Stimulated activated CD4-positive, alpha-beta T cell treated with anti-CD3 and anti-CD28 coated beads, Interleukin-12 subunit alpha, Interleukin-12 subunit beta, amount 100 ng/mL, for 48 hours (primary cell): ENCODE data around the gene IQSEC1.

Source experiments
- DNase-seq, 3 donors: peaks; one replicate each; pipeline ENCODE4 v3.0.0-alpha.2; 2020; ENCODE audit warnings: low read depth in 2 of 3, low spot score in 1 of 3

IQSEC1 gene

DNA sequence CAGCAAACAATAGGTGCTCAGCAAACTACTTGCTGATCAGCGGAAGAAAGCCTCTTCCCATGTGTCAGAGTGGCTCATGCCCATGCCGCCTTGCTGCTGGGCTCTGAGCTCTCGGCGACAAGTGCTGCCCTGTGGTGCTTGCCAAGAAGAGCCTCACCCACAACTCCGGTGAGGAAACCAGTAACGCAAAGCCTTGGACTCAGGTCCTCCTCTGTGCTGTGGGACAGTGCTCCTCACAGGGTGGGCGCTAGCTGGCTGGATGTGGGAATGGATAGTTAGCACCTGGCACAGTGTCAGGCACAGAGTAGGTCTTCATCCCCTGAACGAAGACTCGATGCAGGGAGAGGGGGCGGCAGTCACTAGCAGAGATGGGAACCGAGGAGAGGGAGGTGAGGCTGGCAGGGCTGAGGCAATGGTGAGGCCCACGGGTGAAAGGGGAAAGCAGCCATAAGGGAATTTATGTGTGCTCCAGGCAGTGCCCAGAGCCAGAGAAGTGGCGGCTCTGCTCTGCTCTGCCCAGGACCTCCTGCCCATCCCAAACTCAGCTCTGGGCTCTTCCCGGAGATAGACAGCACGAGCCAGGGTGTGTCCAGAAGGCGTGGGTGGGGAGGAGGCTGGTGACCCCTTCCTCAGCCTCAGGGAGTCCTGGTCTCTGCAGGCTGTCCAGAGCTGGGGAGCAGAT lies 55.7 kb downstream of the IQSEC1 start:
- no peak for DNase-seq

DNA sequence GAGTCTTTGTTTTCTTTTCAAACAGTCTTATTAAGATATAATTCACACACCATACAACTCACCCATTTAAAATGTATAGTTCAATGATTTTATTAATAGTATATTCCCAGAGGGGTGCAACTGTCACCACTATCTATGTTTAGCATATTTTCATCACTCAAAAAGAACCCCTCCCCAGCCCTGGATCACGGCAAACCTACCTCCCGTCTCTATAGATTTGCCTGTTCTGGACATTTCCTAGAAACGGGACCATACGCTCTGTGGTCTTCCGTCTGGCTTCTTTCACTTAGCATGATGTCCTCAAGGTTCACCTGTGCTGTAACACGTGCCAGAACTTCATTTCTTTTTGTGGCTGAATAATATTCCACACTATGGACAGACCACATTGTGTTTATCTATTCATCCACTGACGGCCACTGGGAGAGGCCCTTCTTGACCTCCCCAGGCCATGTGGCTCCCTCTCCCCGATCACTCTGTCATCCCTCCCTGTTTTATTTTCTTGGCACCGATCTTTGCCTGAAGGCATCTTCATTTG lies 56.4 kb downstream of the IQSEC1 start:
- DNase-seq, result no peak

DNA sequence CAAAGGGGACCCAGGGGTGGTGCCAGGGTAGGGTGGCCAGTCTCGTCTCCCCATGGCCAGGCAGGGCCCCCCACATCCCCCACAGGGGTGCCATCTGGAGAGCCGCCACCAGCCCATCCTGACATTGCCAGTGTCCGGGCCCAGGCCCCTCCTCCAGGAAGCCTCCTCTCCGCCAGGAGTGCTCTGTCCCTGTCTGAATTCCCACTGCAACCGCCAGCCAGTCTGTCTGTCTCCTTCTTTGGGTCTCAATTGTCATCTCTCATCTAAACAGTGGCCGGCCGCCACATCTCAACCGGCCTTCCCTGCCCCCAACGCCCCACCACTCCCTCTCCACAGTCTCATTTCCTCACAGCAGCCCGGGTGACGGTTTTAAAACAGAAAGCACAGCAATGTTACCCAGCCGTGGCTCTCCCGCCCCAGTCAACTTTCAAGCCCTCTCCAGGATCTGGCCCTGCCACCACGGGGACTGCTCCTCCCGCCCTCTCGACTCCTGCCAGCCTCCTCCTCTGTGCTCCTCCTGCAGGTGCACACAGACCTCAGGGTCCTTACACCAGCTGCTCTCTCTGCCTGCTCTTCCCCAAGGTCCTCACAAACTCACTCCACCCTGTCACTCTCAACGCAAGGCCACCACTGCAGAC lies 57.0 kb downstream of the IQSEC1 start:
- DNase-seq, result peak in 2 of 3 donors; percentile 38 to 45

DNA sequence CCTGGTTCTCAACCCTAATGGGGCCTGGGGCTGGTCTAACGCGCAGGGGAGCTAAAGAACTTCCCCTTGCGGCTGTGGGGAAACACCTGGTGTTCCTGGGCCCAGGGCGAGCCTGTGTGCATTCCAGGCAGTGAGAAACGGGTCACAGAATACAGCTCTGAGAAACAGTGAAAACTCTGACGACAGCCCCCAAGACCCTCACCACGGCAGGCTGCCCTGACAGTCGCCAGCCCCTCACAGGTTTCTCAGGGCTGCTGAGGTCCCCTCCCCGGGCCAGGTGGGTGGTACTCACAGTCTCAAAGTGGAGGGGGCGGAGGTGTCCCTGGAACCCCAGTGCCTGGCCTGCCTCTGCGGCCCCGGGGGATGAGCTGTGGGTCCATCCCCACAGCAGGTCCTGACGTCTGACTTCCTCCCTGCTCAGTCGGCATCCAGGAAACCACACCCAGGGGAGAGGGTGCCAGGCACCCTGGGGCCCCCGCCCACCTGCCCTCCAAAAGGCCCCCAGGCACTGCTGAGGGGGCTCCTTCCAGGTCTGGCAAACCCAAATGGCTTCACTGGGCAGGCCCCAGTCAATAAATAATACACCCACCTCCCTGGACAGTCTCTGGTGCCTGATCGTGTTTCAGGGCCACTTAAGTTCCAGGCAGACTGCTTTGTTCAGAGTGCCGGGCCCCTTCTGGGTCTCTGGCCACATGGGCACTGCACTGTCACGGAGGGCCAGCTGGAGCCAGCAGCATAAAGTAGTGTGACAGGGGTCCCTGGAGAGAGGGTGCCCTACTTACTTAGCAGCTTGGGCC lies 57.7 kb downstream of the IQSEC1 start:
- peak in 2 of 3 donors; percentile 37 to 44 for DNase-seq

DNA sequence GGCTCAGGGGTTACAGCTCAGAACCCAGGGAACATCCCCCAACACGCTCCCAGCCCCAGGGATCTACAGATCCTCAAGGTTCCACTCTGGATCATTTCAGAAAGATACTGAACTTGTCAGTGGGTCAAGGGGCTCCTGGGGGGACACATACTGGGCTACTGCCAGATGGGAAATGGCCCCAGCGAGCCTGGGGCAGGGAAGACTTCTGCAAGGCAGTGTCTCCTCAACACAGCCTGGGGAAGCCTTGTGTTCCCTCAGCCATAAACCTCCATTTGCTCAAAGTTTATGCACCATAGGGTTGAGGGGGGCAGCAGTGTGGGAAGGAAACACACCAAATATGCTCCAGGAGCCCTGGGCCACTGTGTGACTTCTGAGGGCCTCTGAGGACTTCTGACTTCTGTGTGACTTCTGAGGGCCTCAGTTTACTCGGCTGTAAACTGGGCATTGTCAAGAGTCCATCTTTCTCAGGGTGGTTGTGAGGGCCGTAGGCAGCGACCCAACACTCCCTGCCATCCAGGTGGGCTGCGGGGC lies 58.4 kb downstream of the IQSEC1 start:
- DNase-seq, result peak in 1 of 3 donors; percentile 26

DNA sequence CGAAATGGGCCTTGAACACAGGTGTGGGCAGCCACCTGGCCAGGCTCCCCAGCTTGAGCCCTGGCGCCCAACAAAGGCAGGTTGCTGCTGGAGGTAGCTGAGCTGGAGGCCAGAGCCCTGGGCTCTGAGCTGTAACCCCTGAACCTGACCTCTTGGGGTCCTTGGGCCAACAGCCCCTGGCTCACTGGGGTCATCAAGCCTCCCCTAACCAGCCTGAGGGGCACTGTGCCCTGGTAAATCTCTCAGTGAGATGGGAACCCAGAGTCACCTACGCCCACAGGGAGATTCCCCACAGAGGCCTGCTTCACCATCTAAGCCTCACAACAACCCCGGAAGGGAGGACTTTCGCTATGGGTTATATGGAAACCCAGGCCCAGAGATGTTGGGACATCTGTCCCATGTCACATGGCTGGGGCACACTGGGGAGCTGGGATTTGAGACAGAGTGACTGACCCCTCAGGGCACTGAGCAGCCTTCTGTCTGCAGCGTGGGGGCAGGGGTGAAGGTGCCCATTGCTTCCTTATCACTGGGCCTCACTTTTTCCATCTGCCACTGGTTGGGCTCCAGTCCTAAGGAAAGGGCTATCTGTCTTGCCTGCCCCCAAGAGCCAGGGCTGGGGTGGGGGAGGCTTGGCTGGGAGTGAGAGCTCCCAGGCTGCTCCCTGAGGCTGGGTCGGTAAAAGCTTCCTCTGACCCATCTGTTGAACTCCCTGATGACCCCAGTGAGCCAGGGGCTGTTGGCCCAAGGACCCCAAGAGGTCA lies 59.1 kb downstream of the IQSEC1 start:
- peak in 2 of 3 donors; percentile 46 to 58 for DNase-seq

DNA sequence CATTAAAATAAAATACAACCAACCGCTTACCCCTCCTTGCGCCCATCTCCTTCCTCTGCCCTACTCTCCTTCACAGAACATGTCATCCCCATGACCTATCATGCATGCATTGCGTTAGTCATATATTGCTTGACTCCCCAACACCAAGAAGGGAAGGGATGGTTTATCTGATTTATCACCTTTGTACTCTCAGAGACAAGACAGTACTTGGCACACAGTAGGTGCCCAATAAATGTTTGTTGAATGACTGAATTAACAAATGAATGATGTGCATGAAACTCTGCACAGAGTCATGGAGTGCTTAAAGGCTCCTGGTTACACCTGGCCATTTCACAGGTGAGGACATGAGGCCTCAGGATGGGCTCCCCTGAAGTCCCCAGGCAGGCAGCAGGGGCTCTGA lies 59.7 kb downstream of the IQSEC1 start:
- DNase-seq, result peak in 1 of 3 donors; percentile 16

DNA sequence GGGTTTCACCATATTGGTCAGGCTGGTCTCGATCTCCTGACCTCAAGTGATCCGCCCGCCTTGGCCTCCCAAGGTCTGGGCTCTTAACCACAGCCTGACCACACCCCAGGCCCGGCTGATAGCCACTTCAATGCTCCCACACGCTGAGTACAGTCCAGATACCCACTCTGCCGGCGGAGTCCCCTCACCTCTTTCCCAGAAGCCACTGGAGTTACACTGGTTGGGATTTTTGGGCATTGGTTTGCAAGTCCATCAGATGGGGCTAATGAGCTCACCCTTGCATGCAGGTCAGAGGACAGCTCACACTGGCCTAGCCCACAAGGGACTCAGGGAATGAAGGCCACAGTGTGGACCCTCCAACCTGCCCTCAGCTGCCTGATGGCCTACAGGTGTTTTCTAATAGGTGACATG lies 60.1 kb downstream of the IQSEC1 start:
- DNase-seq, result no peak

DNA sequence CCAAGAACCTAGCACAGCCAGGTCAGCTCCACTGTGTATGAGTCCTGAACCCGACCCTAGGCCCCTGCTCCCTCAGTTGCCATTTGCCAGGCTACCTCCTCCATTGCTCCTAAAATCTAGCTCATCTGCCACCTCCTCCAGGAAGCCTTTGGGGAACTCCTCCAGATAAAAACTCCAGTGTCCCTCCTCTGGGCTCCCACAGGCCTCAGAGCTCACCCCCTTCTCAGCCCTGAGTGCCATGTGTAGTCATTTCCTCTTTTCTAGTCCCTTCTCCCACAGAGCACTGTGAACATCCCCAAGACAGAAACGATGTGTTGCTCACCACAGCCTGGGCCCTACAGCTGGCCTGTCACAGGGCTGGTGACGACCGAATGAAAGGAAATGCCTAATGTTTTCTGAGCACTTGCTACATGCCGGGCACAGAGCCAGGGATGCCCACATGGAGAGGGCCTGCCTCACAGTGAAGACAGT lies 61.0 kb downstream of the IQSEC1 start:
- DNase-seq, result peak; percentile 62 to 67 (median 64)

DNA sequence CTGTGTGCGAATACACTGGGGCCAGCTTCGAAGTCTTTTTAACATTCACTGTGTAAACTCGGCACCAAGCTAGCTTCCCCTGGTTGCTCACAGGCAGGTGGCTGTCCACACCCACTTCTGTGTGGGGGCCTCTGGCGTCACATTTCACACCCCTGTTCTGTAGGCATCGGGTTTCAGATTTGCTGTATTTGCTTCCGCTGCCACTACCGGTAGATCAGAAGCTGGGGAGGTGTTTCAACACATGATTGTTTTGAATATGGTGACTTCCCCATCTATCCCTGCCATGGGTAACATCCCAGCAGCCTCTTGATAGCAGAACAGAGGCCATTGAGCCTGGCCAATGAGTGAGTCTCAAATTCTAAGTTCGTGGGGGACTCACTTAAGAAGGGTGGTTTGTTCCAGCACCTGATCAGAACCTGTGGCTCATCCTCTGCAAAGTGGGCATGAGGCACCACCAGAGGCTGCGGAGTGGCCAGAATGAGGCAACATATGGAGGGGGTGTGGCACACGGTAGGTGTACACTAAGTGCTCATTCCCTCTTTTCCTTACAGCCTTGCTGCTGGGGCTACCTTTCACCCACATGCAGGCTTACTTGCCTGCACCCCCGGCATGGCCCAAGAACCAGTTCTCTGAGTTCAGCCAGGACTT lies 61.5 kb downstream of the IQSEC1 start:
- DNase-seq, result peak; percentile 74 to 84 (median 79)

DNA sequence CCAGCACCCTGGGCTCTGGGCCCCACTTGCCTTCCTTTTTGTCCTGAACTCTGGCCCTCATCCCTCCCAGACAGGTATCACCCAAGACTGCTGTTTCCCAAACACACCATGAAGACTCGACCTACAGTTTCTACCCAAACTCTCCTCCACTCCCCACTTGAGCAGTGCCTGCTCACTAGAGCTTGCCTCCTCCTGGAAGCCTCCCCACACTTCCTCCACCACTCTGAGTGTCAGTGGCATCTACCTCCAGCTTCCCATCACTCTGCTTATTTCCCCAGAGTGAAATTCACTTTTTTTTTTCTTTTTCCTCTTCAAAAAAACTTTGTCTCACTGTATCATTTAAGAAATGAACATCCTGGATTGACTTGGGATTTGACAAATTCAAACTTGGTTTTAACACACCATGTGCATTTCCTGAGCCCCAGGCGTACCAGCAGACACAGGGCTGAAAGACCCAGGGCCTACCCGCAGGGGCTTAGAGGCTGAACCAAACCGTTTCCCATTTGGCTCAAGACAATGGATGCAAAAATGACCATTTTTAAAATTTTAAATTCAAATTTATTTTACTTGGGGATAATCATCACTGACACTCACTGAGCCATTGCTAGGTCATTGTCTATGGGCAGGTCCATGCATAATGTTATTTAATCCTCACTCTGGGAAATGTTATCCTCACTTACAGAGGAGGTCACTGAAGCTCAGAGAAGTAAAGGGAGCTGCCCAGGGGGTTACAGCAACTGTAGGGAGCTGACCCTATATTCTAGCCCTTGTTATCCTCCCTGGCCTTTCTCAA lies 62.3 kb downstream of the IQSEC1 start:
- DNase-seq, result no peak

DNA sequence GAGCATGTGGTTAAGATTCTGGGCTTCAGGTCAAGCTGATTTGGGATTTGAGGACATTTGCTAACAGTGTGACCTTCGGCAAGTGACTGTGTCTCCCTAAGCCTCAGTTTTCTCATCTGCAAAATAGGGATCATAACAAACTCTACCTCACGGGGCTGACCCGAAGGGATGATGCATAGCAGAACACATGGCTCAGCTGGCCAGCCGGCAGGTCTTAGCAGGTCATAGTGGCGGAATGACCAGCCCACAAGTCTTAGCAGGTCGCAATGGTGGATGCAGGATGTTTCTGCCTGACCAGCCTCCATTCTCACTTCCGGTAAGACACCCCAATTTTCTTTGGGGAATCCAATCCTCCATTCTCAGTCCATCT lies 63.3 kb downstream of the IQSEC1 start:
- DNase-seq, result no peak

DNA sequence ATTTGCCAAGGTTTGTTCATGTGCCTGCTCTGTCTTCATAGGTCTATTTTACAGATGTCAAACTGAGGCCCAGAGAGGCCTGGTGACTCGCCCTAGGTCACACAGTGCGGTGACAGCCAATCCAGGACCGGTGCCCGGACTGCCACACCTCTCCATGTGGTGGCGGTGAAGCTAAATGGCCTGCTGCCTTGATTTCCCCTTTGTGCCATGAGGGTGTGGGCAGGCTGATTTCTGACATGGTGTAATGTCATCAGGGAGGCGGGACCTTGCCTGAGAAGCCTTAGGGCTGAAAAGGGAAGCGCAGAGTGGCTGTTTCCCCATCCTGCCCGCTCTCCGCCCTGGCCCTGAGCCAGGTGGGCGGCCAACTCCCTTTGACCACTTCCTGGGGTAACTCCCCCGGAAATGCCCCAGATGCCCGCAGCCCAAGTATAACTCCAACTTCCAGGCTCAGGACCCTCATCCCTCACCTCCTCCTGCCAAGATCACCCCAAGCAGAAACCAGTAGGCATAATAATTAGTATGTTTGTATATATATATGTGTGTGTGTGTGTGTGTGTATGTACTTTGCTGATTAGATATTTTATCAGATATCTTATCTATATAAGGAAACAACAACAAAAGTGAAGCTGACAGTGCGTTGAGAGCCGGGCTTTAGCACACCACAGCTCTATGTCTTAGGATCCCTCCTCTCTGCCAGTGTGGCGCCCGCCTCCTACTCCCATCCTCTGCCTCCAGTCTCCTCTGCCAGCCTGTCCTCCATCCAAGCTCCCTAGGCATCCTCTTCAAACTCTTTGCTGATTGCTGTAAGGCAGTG lies 63.9 kb downstream of the IQSEC1 start:
- peak in 2 of 3 donors; percentile 32 to 48 for DNase-seq

DNA sequence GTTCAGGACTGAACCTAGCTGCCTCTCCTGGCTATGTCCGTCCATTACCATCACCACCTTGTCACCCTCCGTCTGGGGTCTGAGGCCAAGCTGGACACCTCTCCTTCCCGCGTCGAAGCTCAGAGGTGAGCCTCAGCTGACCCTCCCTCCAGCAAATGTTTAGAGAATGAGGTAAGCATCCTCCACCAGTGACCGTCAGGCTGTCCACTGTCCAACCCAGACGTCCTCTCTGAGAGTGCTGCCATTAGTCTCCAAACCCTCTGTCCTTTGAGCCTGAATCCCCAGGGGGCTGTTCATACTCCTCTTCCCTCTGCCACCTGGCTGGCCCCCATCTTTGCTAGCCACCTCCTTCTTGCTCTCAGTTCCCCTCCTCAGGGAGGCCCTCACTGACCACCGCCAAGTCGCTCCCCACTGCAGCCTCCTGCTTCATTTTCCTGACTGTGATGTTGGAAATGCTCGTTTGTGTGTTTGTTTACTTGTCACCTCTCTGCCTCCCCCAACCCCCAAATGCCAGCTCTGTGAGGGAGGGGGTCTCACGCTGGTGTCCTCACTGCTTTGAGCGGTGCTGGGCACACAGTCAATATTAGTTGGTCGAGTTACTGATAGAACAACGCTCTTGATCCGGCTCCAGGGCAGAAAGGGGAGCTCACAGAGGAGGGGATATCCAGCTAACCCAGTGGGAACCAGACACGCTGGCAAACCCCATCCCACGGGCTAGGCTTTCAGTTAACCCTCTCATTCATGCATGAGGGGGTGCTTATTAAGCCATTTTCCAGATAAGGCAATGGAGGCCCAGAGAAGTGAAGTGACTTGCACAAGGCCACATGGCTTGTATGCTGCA lies 64.9 kb downstream of the IQSEC1 start:
- no peak for DNase-seq

DNA sequence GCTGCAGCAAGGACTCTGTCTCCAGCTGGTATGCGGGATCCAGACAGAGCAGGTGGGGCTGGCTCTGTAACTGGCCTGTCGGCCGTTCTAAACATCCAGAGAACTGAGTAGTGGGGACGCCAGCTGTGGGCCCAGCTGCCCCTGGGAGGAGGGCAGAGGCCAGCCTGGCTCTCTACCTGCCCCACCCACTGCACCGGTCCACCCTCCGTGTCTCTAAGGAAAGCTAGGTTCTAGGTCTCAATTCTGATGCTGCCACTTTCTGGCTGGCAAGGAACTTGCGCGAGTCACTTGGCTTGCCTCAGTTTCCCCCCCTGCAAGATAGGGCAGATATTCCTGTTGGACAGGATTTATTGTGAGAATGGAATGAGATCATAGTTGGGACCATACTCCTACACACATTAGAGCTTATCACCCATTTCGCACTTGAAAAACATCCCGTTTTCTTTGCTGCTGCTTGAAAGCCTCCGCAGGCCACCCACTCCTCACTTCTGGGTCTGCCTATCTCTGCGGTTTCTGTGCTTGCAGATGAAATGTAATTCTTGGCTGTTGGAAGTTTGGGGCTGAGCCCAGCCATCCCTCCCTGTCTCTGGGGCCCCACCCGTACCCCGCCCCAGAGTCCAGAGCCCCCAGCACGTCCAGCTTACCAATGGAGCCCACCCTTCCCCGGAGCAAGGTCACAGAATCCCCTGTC lies 65.8 kb downstream of the IQSEC1 start:
- DNase-seq, result no peak

DNA sequence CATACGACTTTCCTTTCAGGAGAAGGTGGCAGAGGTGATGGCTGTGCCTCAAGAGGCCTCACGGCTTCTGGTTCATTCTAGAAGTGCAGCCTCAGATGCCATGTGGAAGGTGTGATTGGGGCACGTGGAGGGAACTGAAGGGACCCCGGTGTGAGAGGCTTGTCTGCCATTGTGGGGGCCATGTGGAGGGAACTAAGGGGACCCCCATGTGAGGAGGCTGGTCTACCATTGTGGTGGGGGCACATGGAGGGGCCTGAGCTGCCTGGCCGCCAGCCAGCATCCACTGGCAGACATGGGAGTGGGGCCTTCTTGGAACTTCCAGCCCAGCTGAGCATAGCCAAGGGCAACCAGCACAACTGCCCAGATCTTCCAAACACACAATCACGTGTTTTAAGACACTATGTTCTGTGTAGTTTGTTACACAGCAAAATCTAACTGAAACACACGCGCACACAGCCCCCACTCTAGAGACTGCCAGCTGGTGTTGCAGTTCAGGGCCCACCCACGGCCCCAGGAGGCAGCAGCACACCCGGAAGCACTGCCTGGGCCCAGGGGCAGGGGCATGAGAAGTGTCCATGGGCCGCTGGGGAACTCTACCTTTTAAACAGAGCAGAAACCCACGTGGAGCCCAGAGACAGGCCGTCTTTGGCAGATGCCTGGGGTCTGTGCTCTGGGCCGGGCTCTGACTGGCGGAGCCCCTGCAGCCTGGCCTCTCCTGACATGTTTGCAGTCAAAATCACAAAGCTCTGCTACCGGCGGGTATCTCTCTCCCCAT lies 66.8 kb downstream of the IQSEC1 start:
- DNase-seq, result no peak
